Activated CD8-positive, alpha-beta memory T cell treated with anti-CD3 and anti-CD28 coated beads, Interleukin-2, amount 50 U/mL, for 1 hour (primary cell): ENCODE measurements around the gene SLC19A1.
"Not testable (repeated sequence)": the region's sequence is repeated elsewhere in the genome, so short reads cannot be mapped to it uniquely, and the experiment has no call there.

Experiments
- DNase-seq: peaks from one replicate; pipeline ENCODE4 v3.0.0-alpha.2; 2020; ENCODE audit errors: extremely low read depth

SLC19A1 gene

DNA sequence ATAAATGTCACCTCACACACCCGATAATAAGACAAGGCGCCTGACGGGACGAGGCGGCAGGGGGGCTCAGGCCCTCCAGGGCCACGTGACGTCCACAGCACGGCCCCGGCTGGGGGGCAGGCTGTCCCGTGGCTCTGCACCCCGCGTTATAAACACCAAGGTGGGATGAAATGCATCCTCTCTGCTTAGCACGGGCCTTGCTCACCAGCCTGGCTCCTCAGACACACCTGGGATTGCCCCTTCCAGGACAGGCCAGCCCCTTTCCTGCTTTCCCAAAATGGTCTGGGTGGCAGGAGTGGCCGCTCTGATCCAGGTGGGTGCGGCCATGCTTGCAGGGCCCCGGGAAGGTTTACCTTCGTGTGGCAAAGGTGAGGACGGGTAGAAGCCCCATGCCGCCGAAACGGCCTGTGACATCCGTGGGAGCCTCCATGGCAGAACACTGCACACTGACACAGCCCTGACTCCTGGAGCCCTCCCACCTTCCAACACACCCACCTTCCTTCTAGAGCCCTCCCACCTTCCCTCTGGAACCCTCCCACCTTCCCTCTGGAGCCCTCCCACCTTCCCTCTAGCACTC is 35.9 kb downstream of the SLC19A1 start:
- no peak for DNase-seq

DNA sequence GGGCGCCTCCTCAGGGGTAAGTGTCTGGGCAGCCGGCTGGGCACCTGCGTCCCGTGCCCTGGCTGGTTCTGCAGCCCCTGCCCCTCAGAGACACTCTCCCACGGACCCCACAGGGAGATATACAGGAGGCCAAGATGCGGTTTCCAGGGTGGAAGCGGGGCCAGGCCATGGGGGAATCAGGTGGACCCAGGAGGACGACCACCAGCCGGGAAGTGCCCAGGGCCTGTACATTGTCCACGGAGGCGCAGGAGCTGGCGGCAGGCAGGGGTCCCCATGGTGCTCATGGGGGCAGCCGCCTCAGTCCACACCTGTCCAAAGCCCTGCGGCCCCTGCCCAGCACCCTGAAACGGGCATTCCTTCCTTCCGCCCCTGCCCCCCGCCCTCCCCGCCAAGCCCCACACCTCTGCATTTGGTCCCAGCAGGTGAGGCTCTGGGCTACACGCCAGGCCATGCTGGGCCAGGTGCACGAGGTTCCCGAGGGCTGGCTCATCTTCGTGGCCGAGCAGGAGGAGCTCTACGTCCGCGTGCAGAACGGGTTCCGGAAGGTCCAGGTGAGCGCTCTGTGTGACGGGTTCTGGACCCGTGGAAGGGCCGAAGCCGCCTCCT is 36.7 kb downstream of the SLC19A1 start:
- no peak for DNase-seq

GRCh38 chr21:45504516-45505415 is 37.5 kb downstream of the SLC19A1 start:
- DNase-seq: no peak

GRCh38 chr21:45504021-45504515 is 38.2 kb downstream of the SLC19A1 start:
- DNase-seq: no peak

DNA sequence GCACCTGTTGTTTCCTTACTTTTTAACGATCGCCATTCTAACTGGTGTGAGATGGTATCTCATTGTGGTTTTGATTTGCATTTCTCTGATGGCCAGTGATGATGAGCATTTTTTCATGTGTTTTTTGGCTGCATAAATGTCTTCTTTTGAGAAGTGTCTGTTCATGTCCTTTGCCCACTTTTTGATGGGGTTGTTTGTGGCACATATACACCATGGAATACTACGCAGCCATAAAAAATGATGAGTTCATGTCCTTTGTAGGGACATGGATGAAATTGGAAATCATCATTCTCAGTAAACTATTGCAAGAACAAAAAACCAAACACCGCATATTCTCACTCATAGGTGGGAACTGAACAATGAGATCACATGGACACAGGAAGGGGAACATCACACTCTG is 39.0 kb downstream of the SLC19A1 start:
- DNase-seq: not testable (repeated sequence)

DNA sequence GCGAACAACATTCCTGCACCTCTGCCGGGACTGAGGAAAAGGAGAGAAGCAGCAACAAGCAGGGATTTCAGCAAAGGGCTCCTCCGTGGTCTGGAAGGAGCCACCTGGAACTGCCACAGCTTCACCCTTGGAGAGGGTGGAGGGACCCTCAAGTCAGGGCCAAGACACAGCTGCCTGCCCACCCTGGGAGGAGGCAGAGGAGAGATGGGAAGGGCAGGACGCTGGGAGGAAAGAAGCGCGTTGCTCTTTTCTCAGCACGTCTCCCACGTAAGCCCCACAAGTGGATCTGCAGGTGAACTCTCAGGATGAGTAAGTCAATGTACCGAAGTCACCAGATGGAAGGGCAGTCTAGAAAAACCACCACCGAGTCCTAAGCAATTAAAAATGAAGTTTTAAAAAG is 39.6 kb downstream of the SLC19A1 start:
- no peak for DNase-seq

DNA sequence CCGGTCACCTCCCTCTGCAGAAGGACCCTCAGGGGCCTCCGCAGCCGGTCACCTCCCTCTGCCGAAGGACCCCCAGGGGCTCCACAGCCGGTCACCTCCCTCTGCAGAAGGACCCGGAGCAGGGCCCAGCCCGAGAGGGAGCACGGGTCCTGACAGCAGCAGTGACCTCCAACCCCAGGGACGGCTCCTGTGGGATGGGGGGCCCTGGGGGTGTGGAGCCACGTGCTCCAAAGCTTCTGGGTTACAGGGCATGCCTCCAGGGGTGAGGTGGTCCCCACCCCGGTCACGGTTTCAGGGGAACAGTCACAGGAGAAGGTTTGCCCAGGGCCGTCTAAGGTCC is 40.3 kb downstream of the SLC19A1 start:
- DNase-seq: no peak

DNA sequence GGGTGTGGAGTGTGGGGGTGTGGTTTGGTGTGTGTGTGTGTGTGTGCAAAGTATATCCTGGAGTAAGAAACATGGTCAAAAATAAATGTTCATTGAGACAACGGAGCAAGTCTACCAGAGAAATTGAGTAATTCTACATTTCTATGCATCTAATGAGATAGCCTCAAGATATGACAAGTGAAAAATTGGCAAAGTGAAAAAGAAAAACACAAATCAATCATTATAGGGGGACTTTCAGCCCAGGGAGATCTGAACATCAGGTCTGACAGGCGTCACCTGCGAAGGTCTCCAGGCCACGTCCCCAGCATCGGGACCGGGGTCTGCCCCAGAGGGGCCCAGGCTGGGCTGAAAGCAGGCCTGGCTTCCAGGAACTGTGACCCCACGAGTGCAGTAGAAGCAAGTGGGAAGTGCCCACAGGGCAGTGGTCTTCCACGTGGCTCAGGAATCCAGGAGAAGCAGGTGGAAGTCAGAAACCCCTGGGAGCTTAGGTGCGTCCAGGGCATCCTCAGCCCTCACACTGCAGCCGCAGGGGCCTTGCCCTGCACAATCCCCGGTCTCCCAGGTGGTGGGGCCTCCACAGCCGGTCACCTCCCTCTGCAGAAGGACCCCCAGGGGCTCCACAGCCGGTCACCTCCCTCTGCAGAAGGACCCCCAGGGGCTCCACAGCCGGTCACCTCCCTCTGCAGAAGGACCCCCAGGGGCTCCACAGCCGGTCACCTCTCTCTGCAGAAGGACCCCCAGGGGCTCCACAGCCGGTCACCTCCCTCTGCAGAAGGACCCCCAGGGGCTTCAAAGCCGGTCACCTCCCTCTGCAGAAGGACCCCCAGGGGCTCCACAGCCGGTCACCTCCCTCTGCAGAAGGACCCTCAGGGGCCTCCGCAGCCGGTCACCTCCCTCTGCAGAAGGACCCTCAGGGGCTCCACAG is 40.9 kb downstream of the SLC19A1 start:
- not testable (repeated sequence) for DNase-seq

- DNase-seq: no peak
Measured at GRCh38 chr21:45499970-45500577, 42.2 kb downstream of the SLC19A1 start.

DNA sequence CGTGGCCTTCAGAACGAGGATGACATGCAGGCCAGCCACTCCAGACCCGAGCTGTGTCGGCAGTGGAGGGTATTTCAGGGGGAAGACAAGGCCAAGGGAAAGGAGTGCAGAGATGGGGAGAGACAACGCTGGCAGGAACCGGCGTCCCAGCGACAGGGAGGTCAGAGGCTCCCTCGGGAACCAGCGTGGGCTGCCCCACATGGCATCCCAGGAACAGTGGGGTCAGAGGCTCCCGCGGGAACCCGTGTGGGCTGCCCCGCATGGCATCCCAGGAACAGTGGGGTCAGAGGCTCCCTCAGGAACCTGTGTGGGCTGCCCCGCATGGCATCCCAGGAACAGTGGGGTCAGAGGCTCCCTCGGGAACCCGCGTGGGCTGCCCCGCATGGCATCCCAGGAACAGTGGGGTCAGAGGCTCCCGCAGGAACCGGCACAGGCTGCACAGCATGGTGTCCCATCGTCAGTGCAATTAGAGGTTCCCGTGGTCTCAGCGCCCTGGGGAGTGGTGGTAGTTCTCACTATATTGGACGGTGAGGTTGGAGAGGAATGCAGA is 43.0 kb downstream of the SLC19A1 start:
- no peak for DNase-seq

DNA sequence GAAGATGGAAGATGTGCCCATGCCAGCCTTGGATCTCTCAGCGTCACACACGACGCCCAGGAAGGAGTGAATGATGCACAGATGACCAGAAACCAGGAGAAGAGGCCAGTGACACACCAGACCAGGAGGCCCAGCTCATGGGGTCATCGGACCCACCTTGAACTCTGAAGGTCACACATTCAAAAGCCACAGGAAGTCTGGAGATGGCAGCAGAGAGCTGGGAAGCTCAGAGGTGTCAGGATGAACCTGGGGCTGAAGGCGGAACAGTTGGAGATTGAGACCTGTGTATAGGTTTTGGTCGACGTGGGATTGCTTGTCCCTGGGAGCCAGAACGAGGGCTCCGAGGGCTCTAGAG is 43.6 kb downstream of the SLC19A1 start:
- no peak for DNase-seq

GRCh38 chr21:45497846-45498645 is 44.2 kb downstream of the SLC19A1 start:
- no peak for DNase-seq

DNA sequence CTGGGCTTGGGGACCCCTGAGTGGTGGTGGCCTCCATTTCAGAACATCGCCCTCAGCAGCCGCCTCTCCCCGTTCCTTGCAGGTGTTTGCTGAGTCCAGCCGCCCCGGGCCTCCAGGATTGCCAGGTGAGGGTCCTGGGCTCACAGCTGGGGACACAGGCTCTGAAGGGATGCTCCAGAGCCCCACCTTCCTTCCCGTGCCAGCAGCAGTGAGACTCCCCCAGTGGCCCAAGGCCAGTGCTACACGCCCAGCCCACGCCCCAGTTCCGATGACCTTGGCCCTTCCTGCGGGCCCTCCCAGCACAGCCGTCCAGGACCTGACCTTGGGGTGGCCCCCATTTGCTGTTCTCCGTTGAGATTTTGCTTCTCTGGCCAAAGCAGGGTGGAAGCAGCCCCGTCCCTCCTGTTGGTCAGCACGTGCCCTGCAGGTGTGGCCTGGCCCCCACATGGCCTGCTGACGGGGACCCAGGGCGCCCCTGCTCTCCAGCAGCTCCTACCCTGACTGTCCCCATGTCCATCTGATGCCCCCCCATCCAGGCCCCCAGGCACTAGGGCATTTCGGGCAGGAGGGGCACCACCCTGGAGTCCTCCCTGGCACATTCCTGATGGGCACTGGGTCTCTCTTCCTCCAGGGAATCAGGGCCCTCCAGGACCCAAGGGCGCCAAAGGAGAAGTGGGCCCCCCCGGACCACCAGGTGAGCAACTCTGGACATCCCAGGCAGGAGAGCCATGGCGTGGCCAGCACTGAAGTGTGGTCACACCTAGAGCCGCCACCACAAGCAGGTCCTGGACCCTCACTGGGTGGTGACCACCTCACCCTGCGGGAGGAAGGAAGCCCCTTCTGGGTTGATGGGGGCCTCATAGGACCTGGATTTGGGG is 45.0 kb downstream of the SLC19A1 start:
- no peak for DNase-seq

- DNase-seq: no peak
Measured at GRCh38 chr21:45496151-45496967, 45.9 kb downstream of the SLC19A1 start.

GRCh38 chr21:45494851-45495680 is 47.2 kb downstream of the SLC19A1 start:
- DNase-seq: no peak

- DNase-seq: no peak
Measured at GRCh38 chr21:45494135-45494850, 47.9 kb downstream of the SLC19A1 start.
